Fibroblast of skin of left quadriceps (primary cell): ENCODE measurements around the gene DCDC2B.
"Not testable (repeated sequence)": the region's sequence is repeated elsewhere in the genome, so short reads cannot be mapped to it uniquely, and the experiment has no call there.

Source experiments
- DNase-seq, 2 experiments: peaks; one replicate each; pipeline ENCODE4 v3.0.0-alpha.2; 2013; ENCODE audit warnings: low read depth in 2 of 2

Gene DCDC2B

DNA sequence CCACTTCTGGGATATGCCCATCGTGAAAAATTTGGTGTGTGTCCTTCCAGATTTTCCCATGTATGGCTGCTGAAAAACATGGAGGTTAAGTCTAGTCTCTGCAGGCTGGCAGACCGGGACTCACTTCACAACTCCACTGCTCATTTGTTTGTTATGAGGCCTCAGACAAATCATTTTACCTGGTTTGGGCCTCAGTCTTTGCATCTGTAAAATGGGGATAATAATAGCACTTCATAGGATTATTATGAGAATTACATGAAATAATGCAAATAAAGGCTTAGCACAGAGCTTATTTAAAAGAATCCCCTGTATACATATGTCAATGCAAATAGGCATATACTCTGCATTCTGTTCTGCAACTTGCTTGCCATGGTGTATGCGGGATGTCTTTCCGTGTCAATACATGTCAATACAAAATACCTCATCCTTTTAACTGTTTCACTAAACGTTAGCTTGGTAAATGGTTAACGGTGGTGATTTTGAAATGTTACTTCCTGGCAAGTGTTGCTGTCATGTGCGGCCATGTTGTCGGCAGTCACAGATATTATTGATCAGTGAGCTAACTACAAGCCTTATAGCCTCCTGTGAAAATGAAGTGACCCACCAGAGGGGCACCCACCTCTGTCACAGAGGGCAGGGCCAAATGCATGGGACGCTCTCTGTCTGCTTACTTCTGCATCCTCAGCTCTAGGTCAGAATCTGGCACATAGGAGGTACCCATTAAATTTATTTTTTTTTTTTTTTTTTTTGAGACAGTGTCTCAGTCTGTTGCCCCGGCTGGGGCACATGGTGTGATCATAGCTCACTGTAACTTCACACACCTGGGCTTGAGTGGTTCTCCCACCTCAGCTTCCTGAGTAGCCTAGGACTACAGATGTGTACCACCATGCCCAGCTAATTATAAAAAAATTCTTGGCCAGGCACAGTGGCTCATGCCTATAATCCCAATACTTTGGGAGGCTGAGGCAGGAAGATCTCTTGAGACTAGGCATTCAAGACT, 46.5 kb downstream of the DCDC2B start:
- DNase-seq = no peak

DNA sequence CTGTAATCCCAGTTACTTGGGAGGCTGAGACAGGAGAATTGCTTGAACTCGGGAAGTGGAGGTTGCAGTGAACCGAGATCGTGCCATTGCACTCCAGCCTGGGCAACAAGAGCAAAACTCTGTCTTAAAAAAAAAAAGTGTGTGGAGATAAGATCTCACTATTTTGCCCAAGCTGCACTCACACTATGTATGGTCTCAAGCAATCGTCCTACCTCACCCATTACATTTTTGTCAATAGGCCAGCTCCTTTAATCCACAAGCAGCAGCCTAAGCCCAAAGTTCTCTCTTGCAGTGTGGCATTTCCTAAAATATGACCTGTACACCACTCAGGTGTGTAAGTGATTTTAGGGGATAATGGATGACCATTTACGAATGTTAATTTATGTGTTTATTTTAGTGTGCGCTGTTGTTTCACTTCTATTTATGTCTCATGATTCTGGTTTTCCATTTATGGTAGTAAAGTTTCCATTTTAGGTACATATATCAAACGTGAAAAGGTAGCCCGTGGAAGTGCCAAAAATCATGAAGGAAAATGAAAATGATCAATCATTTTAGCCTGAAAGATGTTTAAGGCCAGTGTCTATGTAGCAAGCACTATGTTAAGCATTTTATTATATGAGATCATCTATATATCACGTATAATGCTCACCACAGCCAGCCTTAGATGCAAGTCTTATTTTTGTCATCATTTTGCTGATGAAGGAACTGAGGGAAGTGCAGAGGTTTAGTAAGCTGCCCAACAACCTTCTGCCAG, 47.8 kb downstream of the DCDC2B start:
- DNase-seq = no peak

DNA sequence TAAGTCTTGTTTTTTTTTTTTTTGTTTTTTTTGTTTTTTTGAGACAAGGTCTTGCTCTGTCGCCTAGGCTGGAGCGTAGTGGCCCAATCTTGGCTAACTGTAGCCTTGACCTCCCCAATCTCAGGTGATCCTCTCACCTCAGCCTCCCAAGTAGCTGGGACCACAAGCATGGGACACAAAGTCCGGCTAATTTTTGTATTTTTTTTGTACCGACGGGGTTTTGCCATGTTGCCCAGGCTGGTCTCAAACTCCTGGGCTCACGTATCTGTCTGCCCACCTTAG, 48.3 kb downstream of the DCDC2B start:
- DNase-seq = no peak

DNA sequence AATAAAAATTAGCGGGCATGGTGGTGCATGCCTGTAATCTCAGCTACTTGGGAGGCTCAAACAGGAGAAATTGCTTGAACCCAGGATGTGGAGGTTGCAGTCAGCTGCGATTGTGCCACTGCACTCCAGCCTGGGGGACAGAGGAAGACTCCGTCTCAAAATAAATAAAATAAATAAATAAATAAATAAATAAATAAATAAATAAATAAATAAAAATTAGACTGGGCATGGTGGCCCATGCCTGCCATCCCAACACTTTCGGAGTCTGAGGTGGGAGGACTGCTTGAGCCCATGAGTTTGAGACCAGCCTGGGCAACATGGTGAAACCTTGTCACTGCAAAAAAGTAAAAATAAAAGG, 54.3 kb downstream of the DCDC2B start:
- DNase-seq = not testable (repeated sequence)

DNA sequence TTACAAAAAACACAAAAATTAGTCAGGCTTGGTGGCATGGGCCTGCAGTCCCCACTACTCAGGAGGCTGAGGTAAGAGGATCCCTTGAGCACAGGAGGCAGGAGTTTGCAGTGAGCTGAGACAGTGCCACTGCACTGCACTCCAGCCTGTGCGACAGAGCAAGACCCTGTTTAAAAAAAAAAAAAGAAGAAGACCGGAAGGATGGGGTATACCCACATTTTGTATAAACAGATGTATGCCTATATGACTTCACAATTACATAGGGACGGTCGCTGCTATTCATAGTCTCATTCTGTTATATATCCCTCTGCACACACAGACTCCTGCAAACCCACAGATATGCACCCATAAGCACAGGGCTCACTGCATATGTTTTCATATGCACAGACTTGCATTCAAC, 54.9 kb downstream of the DCDC2B start:
- DNase-seq = no peak
